KMS-11 (cell line): ENCODE data around the gene ARID1B.

ENCODE experiments used
- H2AFZ ChIP-seq: fragments of 200-600 bp; sonication (generic); 2 replicates; pipeline ENCODE4 v1.6.1; 2016; ENCODE audit warnings: antibody characterized with exemption, mixed run types, low read depth
- H3K27ac ChIP-seq: fragments of 200-600 bp; sonication (generic); 2 replicates; pipeline ENCODE4 v1.6.1; 2016; ENCODE audit warnings: mild to moderate bottlenecking, mixed run types
- H3K27me3 ChIP-seq: fragments of 200-600 bp; sonication (generic); 2 replicates; pipeline ENCODE4 v1.6.1; 2017; ENCODE audit warnings: mild to moderate bottlenecking, low read depth, mixed run types, moderate library complexity; ENCODE audit not compliant: insufficient read depth
- H3K36me3 ChIP-seq: fragments of 200-600 bp; sonication (generic); 2 replicates; pipeline ENCODE4 v1.6.1; 2017; ENCODE audit warnings: mild to moderate bottlenecking, mixed run types; ENCODE audit not compliant: insufficient read depth
- H3K4me1 ChIP-seq: fragments of 200-600 bp; sonication (generic); 2 replicates; pipeline ENCODE4 v1.6.1; 2016; ENCODE audit warnings: mild to moderate bottlenecking, low read depth, mixed run types; ENCODE audit not compliant: poor library complexity, severe bottlenecking
- H3K4me2 ChIP-seq: fragments of 200-600 bp; sonication (generic); 2 replicates; pipeline ENCODE4 v1.7.0; 2016; ENCODE audit warnings: mild to moderate bottlenecking, mixed run types
- H3K4me3 ChIP-seq: fragments of 200-600 bp; sonication (generic); IDR thresholded peaks from 2 replicates; pipeline ENCODE4 v1.6.1; 2017; ENCODE audit warnings: low read depth, low read length, mixed read lengths; ENCODE audit not compliant: insufficient read depth
- H3K79me2 ChIP-seq: fragments of 200-600 bp; sonication (generic); 2 replicates; pipeline ENCODE4 v1.6.1; 2016; ENCODE audit warnings: low read depth, mixed run types; ENCODE audit not compliant: insufficient read depth
- H3K9ac ChIP-seq: fragments of 200-600 bp; sonication (generic); 2 replicates; pipeline ENCODE4 v1.6.1; 2016; ENCODE audit warnings: mild to moderate bottlenecking, mixed run types
- H4K20me1 ChIP-seq: fragments of 200-600 bp; sonication (generic); 2 replicates; pipeline ENCODE4 v1.6.1; 2016; ENCODE audit warnings: mild to moderate bottlenecking, mixed run types; ENCODE audit not compliant: insufficient read depth
- TF ChIP-seq, protein P1 (sequence below): fragments of 200-600 bp; sonication (generic); conservative IDR thresholded peaks from 2 replicates; pipeline ENCODE4 v1.6.1; 2017; ENCODE audit warnings: low read depth, mild to moderate bottlenecking, antibody characterized with exemption, low read length, moderate library complexity, mixed read lengths

The ARID1B gene

GRCh38 chr6:157244780-157245179, 467.6 kb downstream of the ARID1B start:
- TF ChIP-seq, protein P1, sequence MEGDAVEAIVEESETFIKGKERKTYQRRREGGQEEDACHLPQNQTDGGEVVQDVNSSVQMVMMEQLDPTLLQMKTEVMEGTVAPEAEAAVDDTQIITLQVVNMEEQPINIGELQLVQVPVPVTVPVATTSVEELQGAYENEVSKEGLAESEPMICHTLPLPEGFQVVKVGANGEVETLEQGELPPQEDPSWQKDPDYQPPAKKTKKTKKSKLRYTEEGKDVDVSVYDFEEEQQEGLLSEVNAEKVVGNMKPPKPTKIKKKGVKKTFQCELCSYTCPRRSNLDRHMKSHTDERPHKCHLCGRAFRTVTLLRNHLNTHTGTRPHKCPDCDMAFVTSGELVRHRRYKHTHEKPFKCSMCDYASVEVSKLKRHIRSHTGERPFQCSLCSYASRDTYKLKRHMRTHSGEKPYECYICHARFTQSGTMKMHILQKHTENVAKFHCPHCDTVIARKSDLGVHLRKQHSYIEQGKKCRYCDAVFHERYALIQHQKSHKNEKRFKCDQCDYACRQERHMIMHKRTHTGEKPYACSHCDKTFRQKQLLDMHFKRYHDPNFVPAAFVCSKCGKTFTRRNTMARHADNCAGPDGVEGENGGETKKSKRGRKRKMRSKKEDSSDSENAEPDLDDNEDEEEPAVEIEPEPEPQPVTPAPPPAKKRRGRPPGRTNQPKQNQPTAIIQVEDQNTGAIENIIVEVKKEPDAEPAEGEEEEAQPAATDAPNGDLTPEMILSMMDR = no peak
- Histone ChIP-seq H3K9ac (no peak overlapping the region), H3K27me3 (no peaks in the 10 kb centered on the region)

DNA sequence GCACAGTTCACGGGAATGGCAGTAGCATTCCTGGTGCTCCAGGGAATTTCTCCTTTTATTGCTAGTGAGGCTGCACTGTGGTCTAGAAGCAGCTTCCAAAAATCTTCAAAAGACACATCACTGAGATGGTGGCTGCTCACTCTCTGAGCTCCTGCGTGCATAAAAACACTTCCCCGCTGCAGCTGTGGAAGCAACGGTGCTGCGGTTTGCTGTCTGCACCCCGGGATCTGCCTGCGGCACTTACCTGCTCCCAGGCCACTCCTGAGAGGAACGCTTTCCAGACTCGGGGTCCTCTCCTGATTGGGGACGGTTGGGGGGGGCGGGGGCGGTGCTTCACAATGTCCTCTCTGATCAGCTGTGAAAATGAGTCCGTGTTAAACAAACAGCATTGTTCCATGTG, 468.3 kb downstream of the ARID1B start:
- TF ChIP-seq, protein P1 = no peak
- Histone ChIP-seq H3K36me3 (no peaks in the 10 kb centered on the region), H3K27me3 (no peaks in the 10 kb centered on the region), H2AFZ (no peak overlapping the region), H3K4me2 (no peak overlapping the region), H3K9ac (no peak overlapping the region), H4K20me1 (no peaks in the 10 kb centered on the region), H3K4me3 (no peak overlapping the region), H3K4me1 (peaks cover 15% of the 10 kb centered on the region), H3K27ac (no peak overlapping the region), H3K79me2 (no peaks in the 10 kb centered on the region)

More at GRCh38 chr6:157244780-157245179, 467.6 kb downstream of the ARID1B start:
- Histone ChIP-seq H4K20me1 (no peaks in the 10 kb centered on the region), H3K4me1 (peaks cover 21% of the 10 kb centered on the region), H3K4me2 (no peak overlapping the region), H3K36me3 (no peaks in the 10 kb centered on the region), H3K27ac (no peak overlapping the region), H3K4me3 (no peak overlapping the region), H2AFZ (no peak overlapping the region), H3K79me2 (no peaks in the 10 kb centered on the region)

DNA sequence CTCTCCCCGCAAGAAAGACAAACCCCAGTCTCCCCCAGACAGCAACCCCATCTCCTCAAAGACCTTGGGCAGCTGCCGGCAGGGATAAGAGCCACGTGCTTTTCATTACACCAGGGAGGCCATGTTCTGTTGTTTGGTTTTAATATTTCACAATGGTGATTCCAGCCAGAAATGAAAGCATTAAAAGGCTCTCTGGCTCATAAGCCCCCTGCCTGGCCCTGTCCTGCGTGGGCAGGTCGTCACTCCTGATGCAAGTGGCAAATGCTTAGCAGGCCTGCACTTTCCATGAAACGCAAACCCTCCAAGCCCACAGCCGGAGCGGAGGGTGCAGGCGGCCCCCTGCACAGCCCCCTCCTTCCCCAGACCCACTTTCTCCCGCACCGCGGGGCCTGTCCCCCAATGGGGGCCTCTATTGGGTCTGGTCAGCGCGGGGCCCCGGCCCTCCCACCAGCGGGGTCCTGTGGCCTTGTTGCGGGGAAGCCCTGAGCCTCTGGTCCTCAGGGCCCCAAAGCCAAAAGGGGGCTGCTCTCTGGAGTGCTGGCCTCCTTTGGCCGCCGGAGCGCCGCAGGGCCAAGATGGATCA, 469.0 kb downstream of the ARID1B start:
- Histone ChIP-seq H3K27ac (no peak overlapping the region), H4K20me1 (no peaks in the 10 kb centered on the region), H3K4me1 (peaks cover 8% of the 10 kb centered on the region), H3K27me3 (no peaks in the 10 kb centered on the region), H3K4me2 (no peak overlapping the region), H3K36me3 (no peaks in the 10 kb centered on the region), H3K79me2 (no peaks in the 10 kb centered on the region), H2AFZ (no peak overlapping the region), H3K9ac (no peak overlapping the region), H3K4me3 (no peak overlapping the region)
- TF ChIP-seq, protein P1 = no peak

- Histone ChIP-seq H3K4me2 (no peak overlapping the region), H3K9ac (no peak overlapping the region), H3K79me2 (no peaks in the 10 kb centered on the region), H4K20me1 (no peaks in the 10 kb centered on the region), H3K4me1 (no peaks in the 10 kb centered on the region), H2AFZ (no peak overlapping the region), H3K27ac (no peak overlapping the region), H3K27me3 (no peaks in the 10 kb centered on the region), H3K36me3 (no peaks in the 10 kb centered on the region), H3K4me3 (no peak overlapping the region)
- TF ChIP-seq, protein P1 = no peak
Observed at GRCh38 chr6:157246771-157247484, 469.8 kb downstream of the ARID1B start.
